ENCODE measurements around the gene ENPP7.

ENPP7 gene

DNA sequence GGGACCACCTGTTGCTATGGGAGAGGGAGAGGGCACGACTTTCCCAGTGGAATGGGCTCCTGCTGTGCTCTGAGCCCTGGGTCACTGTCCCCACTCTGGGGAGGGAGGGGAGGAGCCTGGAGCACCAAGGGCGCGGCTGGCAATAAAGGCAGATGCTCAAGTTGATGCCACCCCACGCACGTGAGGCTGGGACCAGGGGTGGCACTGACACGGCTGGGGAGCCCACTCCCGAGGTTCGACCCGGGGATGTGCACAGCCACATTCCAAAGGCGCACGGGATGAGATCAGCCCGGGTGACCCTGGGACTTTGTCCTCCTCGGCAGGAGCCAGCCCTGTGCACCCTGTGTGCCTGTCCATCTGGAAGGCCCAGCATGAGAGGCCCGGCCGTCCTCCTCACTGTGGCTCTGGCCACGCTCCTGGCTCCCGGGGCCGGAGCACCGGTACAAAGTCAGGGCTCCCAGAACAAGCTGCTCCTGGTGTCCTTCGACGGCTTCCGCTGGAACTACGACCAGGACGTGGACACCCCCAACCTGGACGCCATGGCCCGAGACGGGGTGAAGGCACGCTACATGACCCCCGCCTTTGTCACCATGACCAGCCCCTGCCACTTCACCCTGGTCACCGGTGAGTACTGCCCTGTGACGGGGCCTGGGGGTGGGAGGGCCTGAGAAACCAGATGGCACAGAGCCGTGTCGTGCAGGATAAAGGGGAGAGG is at the start of gene ENPP7:
Gene ENPP7 (plus strand): TSS at position 175 of the 715 bp plus-strand sequence. CDS start 197 bp downstream, at position 372.
- DNase-seq (ENCODE audit: low read depth): no peak

- DNase-seq (ENCODE audit: low read depth): no peak
Measured at GRCh38 chr17:79681101-79681621, 49.6 kb upstream of the ENPP7 start.

DNA sequence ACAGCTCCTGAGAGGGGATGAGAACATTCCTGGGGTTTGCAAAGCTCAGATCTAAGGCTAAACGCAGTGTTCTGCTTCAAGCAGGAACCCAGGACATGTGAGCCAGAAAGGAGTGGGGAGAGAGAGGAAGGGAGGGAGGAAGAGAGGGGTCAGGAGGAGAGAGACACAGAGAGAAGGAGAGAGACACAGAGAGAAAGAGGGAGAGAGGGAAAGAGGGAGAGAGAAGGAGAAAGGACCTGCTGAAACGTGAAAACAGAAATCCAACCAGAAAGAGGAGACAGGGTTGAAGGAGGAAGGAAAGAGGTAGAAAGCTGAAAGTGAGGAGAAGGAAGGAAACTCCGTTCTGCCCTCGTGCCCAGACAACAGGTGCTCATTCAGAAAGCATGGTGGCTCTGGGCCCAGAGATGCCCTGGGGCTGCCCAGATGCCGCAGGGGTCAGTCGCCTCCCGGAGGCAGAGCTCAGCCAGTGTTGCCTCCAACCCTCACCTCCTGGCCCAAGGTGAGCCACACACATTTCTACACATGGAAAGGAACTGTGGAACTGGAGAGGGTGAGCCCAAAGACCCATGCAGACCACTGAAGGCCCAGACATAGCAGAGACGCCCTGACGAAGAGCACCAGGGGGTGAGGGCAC is 49.0 kb upstream of the ENPP7 start:
- DNase-seq (ENCODE audit: low read depth): no peak

DNA sequence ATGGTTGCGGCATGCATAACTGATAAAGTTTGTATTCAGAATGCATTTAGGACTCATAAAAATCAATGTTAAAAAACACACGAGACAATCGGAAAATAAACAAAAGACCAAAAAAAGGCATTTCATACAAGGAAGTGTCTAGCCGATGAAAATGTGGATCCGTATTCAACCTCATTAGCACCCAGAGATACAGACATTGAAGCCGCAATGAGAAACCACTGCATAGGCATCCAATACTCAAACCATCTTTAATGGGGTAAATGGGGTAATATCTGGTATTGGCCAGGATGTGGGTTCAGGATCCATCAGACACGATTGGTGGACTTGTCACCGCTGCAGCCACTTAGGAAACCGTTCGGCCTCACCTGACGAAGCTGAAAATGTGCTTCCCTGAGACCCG is 47.4 kb upstream of the ENPP7 start:
- no peak for DNase-seq (ENCODE audit: low read depth)

DNA sequence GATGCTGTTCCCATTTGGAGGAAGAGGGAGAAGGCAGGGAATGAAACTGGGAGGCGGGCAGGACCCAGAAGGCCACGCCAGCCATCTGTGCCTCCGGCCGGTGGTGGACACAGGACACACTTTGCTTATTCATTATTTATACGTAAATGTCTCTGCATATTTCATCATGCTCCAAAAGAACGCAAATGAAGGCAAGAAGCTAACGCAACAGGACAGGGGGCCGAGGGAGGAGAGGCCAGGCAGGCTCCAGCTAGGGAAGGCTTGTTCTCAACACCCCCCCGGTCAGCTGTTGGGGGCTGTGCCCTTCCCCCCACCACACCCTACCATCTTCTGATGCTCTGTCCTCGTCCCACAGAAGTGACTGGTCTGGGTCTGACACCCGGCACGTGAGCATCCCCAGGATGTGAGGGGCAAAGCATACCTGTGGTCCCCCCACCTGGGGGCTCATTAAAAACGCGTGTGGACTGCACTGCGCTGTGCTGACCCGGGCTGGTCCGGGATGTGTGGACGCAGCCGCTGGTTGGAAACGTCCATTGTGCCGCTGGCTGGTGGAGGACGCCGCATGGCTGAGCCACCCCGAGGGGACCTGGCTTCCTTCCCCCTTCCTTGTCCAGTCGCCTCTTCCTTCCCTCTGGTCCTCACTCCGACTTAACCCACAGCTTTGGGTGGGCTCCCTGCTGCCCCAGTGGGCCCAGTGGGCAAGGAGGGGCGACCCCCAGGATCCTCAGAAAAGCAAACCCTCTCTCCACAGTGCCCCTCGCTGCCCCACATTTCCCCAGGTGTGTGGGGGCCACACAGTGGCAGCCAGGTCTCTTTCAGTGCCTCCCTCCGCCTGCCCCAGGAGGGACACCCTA is 46.4 kb upstream of the ENPP7 start:
- no peak for DNase-seq (ENCODE audit: low read depth)

GRCh38 chr17:79685121-79685520 is 45.6 kb upstream of the ENPP7 start:
- DNase-seq (ENCODE audit: low read depth): no peak

- no peak for DNase-seq (ENCODE audit: low read depth)
Measured at GRCh38 chr17:79686476-79686875, 44.3 kb upstream of the ENPP7 start.

DNA sequence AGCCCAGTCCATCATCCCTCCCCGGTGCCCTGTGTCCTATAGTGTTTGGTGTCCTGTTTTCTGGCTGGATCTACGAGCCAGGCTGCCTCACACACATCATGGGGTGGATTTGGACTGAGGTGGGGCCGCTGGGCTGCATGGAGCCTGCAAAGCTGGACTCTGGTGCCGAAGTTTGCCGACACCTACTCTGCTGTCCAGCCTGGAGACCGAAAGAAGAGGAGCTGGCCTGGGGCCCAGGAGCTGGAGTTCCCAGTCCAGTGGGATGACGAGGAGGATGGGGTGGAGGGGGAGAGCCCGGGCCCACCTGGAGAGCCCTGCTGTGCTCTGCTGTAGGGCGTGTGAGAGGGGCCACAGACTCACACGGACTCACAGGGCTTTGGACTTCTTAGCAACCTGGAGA is 40.3 kb upstream of the ENPP7 start:
- no peak for DNase-seq (ENCODE audit: low read depth)

- no peak for DNase-seq (ENCODE audit: low read depth)
Measured at GRCh38 chr17:79690988-79691836, 39.5 kb upstream of the ENPP7 start.

GRCh38 chr17:79691931-79692330 is 38.8 kb upstream of the ENPP7 start:
- no peak for DNase-seq (ENCODE audit: low read depth)

DNA sequence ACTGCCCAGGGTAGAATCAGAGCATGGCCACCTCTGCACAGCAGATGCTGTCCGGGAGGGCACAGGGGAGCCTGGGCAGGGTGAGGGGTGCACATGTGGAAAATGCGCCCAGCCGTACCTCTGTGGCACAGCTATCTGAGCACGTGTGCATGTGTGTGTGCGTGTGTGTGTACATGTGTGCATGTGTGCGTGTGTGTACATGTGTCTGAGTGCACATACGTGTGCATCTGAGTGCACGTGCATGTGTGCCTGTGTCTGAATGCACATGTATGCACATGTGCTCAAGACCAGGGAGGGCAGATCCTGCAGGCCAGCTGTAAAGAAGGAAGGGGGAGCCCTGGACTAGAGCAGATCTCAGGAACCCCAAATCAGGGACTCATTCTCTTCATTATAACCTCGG is 37.3 kb upstream of the ENPP7 start:
- DNase-seq (ENCODE audit: low read depth): no peak

DNA sequence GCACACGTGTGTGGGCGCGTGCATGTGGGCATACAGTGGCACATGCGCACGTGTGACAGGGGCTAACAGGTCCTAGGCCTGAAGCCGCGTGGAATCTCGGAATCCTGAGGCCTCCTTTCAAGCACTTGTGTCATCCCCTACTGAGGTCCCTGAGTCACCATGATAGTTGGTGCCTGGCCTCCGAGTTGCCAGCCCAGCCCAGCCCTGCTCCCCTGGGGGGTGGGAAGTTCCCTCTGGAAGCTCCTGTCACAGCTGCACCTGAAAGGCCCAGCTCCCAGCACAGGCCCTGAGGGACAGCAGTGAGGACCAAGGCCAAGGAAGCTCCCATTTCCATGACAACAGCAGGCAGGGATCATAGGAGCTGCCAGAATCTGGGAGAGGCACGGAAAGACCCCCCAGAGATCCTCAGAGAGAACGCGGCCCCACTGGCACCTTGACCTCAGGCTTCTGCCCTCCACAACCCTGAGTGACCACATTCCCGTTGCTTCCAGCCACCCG is 35.4 kb upstream of the ENPP7 start:
- no peak for DNase-seq (ENCODE audit: low read depth)

DNA sequence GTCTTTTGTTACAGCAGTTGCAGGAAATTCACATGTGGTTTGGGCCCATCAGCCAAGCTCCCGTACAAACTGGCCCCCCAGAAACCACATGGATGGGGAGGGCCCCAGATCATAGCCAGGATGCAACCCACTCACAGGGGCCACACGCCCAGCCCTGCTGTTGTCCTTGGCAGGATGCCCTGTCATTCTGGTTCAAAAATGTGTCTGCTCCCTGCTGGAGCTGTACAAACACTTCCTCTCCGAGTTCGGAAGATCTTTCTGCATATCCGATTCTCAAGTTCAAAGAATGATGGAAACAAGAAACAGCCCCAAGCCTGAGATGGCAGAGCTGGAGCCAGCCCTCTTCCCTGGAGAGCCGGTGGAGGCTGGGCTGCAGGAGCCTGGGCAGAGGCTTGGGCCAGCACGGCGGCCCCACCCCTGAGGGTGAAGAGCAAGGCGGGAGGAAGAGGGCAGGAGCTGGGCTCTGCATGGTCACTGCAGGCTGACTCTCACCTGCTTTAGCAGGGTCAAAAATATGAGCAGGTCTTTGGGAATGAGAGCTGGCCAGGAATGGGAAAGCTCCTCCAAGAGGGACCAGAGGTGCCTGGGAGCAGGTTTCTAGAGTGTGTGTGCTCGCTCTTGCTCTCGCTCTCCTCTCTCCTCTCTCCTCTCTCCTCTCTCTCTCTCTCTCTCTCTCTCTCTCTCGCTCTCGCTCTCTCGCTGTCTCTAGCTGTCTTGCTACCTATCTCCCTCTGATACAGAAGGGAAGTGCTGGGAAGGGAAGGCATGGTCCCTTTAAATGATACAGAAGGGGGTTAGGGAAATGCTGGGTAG is 34.7 kb upstream of the ENPP7 start:
- no peak for DNase-seq (ENCODE audit: low read depth)

DNA sequence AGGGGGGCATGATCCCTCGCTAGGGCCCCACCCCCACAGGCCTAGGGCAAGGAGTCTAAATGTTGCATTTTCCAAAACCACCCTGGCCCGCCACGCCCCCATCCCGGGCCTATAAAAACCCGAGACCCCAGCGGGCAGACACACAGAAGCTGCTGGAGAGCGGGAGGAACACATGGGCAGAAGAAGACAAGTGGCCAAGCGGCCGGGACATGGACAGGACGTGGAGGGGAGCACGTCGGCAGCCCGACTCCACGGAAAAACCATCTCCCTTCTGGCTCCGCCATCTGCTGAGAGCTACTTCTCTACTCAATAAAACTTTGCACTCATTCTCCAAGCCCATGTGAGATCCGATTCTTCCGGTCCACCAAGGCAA is 34.1 kb upstream of the ENPP7 start:
- no peak for DNase-seq (ENCODE audit: low read depth)

DNA sequence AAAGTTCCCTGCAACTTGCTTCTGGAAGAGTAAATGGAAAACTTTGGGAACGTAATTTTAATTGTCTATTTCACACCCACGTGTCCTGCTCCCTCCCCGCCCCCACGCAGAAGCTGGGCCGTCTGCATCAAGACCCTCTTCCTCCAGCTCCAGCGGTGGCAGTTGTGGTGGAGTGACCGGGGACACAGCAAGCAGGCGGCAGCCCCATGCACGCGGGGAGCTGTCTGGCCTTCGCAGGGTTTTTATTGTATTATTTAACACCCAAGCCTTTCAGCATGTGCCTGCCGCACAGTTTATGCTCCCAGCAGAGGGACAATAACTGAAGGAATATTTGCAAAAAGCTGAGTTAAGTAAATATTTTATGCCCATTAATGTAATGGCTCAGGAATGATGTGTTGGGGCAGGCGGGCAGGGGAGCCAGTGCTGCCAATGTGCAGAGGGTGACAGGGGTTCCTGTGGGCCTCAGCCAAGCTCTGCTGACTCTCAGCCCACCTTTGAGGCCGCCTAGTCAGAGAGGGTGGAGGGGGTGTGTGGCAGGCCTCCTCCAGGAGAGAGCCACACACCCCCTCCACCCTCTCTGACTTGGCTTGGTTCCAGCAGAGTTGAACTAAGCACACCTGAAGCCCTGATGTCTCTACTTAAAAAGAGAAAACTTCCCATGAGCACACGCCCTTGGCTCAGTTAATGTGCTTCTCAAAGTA is 32.4 kb upstream of the ENPP7 start:
- no peak for DNase-seq (ENCODE audit: low read depth)

DNA sequence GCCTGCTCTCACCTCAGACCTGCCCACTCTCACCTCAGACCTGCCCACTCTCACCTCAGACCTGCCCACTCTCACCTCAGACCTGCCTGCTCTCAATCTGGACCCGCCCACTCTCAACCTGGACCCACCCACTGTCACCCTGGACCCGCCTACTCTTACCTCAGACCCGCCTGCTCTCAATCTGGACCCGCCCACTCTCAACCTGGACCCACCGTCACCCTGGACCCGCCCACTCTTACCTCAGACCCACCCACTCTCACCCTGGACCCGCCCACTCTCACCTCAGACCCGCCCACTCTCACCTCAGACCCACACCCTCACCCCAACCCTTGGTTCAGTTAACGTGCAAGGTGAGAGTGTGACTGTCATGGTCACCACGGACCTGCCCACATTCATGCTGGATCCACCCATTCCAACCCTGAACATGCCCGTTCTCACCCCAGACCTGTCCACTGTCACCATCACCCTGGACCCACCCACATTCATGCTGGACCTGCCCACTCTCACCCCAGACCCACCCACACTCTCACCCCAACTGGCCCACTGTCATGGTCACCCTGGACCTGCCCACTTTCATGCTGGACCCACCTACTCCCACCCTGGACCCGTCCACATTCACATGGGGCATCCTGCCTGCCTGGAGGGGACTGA is 31.2 kb upstream of the ENPP7 start:
- no peak for DNase-seq (ENCODE audit: low read depth)

DNA sequence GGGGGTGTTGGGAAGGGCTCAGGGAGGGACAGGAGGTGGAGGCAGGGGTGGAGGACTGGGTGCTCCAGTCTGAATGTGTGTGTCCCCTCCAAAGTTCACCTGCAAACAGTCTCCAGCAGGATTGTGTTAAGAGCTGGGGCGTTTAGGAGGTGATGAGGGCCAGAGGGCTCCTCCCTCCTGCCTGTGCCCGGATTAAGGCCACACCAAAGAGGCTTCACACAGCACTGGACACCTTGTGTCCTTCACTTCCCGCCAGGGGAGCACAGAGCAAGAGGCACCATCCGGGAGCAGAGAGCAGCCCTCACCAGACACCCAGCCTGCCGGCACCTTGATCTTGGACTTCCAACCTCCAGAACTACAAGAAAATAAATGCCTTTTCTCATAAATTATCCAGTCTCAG is 30.2 kb upstream of the ENPP7 start:
- DNase-seq (ENCODE audit: low read depth): no peak

- DNase-seq (ENCODE audit: low read depth): no peak
Measured at GRCh38 chr17:79702034-79702433, 28.7 kb upstream of the ENPP7 start.

GRCh38 chr17:79702550-79703236 is 28.1 kb upstream of the ENPP7 start:
- no peak for DNase-seq (ENCODE audit: low read depth)
